ENCODE data around the gene LHX3. TPM values are rescaled to one million over a fixed set of nuclear protein-coding genes. Genes with fewer than 3 reads are reported as not detected.
"Not testable (repeated sequence)": the region's sequence is repeated elsewhere in the genome, so short reads cannot be mapped to it uniquely, and the experiment has no call there.

The LHX3 gene
- total and polyA plus RNA-seq, 10 of the 15 experiments (the other 5 are each of a cell fraction or from before 2014, with no cell fraction given): not detected

GRCh38 chr9:136150664-136151213 lies 54.2 kb downstream of the LHX3 start:
- intact Hi-C loops (cut with micrococcal nuclease; ENCODE audit: unreplicated experiment); DNase-seq (ENCODE audit: low read depth, low spot score); in situ Hi-C loops (cut with MboI); SMC1A ChIA-PET (ENCODE audit: uncharacterized antibody, unreplicated experiment); H3K27me3 ChIP-seq (replicated peaks in 1 of 2; ENCODE audit: control insufficient read depth in 2 of 2, insufficient read depth in 2 of 2, low read length in 1 of 2); H3K79me2 ChIP-seq (ENCODE audit: control insufficient read depth, insufficient read depth, low read length); H3K4me3 ChIP-seq; H3K27ac ChIP-seq (ENCODE audit: control insufficient read depth, insufficient read depth); POLR2A ChIA-PET; H3K4me1 ChIP-seq (ENCODE audit: control insufficient read depth, insufficient read depth, low read length); H2AFZ ChIP-seq (ENCODE audit: control insufficient read depth, low read depth, low read length); H3K4me2 ChIP-seq (ENCODE audit: control insufficient read depth, insufficient read depth); H3K9ac ChIP-seq (ENCODE audit: control insufficient read depth, insufficient read depth, low read length); FAIRE-seq; ATAC-seq; RAD21 ChIA-PET (ENCODE audit: unreplicated experiment); H4K20me1 ChIP-seq (ENCODE audit: control insufficient read depth, insufficient read depth); H3K36me3 ChIP-seq (ENCODE audit: control insufficient read depth in 2 of 2, insufficient read depth in 2 of 2, low read length in 1 of 2); BruUV-seq (replicated peaks); H3K9me3 ChIP-seq (replicated peaks; ENCODE audit: control insufficient read depth, insufficient read depth, low read length): not testable (repeated sequence)
- peak; percentile 97 for TF ChIP-seq ZNF24 (IDR thresholded peaks at IDR 0.05)
- TF ChIP-seq, protein P1, sequence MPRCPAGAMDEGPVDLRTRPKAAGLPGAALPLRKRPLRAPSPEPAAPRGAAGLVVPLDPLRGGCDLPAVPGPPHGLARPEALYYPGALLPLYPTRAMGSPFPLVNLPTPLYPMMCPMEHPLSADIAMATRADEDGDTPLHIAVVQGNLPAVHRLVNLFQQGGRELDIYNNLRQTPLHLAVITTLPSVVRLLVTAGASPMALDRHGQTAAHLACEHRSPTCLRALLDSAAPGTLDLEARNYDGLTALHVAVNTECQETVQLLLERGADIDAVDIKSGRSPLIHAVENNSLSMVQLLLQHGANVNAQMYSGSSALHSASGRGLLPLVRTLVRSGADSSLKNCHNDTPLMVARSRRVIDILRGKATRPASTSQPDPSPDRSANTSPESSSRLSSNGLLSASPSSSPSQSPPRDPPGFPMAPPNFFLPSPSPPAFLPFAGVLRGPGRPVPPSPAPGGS (IDR thresholded peaks at IDR 0.05; ENCODE audit: borderline replicate concordance, insufficient read depth, low read depth, low read length, poor library complexity, severe bottlenecking): peak; percentile 51
- WGBS (ENCODE audit: insufficient coverage, insufficient replicate concordance, low lambda C conversion rate, missing lambda C conversion rate): 32% methylated on average over 6 of the region's 7 CpGs
- CTCF ChIA-PET: interaction anchor here (0.5 kb wide), 1 partner anchor 1747 kb away, joined by 3 read pairs; no protein-coding TSS in a partner anchor

DNA sequence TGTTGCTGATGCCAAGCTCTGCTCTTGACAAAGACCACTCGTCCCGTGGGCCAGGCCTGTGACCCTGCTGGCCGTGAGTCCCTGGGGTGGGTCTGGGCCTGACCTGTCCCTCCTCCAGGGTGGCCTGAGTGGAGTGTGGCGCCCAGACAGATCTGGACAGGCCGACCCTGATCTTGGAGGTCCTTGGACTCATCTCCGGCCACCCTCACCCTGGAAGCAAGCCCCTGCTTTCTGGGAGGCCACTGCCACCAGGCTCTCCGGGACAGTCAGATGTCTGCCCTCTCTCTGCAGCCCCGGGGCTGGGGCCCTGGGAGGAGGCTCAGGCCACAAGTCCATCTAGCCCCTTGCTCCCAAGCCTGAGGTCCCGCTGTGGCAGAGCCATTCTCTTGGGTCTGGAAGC lies 55.1 kb downstream of the LHX3 start:
- Histone ChIP-seq H3K9ac (ENCODE audit: control insufficient read depth, insufficient read depth, low read length) (no peak overlapping the region), H3K27me3 (replicated peaks in 1 of 2; ENCODE audit: control insufficient read depth in 2 of 2, insufficient read depth in 2 of 2, low read length in 1 of 2) (peaks cover 0 to 2% of the 10 kb centered on the region in 2 experiments; a peak in 2 of 4 replicates), H2AFZ (ENCODE audit: control insufficient read depth, low read depth, low read length) (no peak overlapping the region), H3K4me1 (ENCODE audit: control insufficient read depth, insufficient read depth, low read length) (no peaks in the 10 kb centered on the region), H4K20me1 (ENCODE audit: control insufficient read depth, insufficient read depth) (no peaks in the 10 kb centered on the region), H3K36me3 (ENCODE audit: control insufficient read depth in 2 of 2, insufficient read depth in 2 of 2, low read length in 1 of 2) (no peaks in the 10 kb centered on the region), H3K4me2 (ENCODE audit: control insufficient read depth, insufficient read depth) (no peak overlapping the region), H3K27ac (ENCODE audit: control insufficient read depth, insufficient read depth) (no peak overlapping the region), H3K79me2 (ENCODE audit: control insufficient read depth, insufficient read depth, low read length) (no peaks in the 10 kb centered on the region), H3K9me3 (replicated peaks; ENCODE audit: control insufficient read depth, insufficient read depth, low read length) (no peaks in the 10 kb centered on the region), H3K4me3 (no peak overlapping the region)
- ChIA-PET POLR2A (no interaction called here), SMC1A (ENCODE audit: uncharacterized antibody, unreplicated experiment) (no interaction called here), CTCF (no interaction called here), RAD21 (ENCODE audit: unreplicated experiment) (no interaction called here)
- ATAC-seq (no peak), FAIRE-seq (no peak), DNase-seq (ENCODE audit: low read depth, low spot score) (no peak)
- WGBS (ENCODE audit: insufficient coverage, insufficient replicate concordance, low lambda C conversion rate, missing lambda C conversion rate): 27% methylated on average over 7 of the region's 9 CpGs
- intact Hi-C loops (cut with micrococcal nuclease; ENCODE audit: unreplicated experiment): no loop called here
- in situ Hi-C loops (cut with MboI): no loop called here
- TF ChIP-seq PAX8 (IDR thresholded peaks at IDR 0.05): no peak
- no peak for TF ChIP-seq ASH2L (IDR thresholded peaks at IDR 0.05; ENCODE audit: borderline replicate concordance, low read depth)
- no peak for TF ChIP-seq HDGF (IDR thresholded peaks at IDR 0.05)
- no TSS peak for BruUV-seq (replicated peaks)

All from GM12878 (cell line).